Endothelial cell of umbilical vein (primary cell): Measurements from ENCODE around the gene PKP4. TPM values are rescaled to one million over a fixed set of nuclear protein-coding genes. Genes with fewer than 3 reads are reported as not detected.

Experiments used
- BruUV-seq: library from RNA; stranded (reverse); fragments of 400-500 nt; replicated peaks from 2 replicates; lab custom pipeline; 2021; lab: Mats Ljungman, UMichigan
- CTCF ChIA-PET: fragments of 300-600, 350-600 bp; sonication (Branson Sonifier 250); formaldehyde crosslinking; loops from one replicate; lab custom pipeline; 2021; ENCODE audit warnings: antibody characterized with exemption, inconsistent platforms; lab: Charles Lee
- POLR2A ChIA-PET: fragments of 300-600, 350-600 bp; sonication (Branson Sonifier 250); formaldehyde crosslinking; loops from one replicate; lab custom pipeline; 2021; ENCODE audit warnings: antibody characterized with exemption, inconsistent platforms; lab: Charles Lee
- DNase-seq: peaks from one replicate; pipeline ENCODE4 v3.0.0-alpha.2; 2011; ENCODE audit warnings: low read depth, low spot score
- FAIRE-seq: peaks from 2 replicates; lab custom pipeline; 2011; peaks lifted over from hg19 to GRCh38; lab: Jason Lieb, UNC
- H2AFZ ChIP-seq: 2 replicates; pipeline ENCODE4 v1.6.0; 2012; ENCODE audit warnings: low read depth, low read length, control low read depth, inconsistent platforms
- H3K27ac ChIP-seq: 2 replicates; pipeline ENCODE4 v1.5.1; 2011; ENCODE audit warnings: low read depth, mild to moderate bottlenecking, control low read depth, low read length, moderate library complexity; ENCODE audit not compliant: insufficient read depth
- H3K27me3 ChIP-seq, 2 experiments: 2 replicates each; pipeline versions ENCODE4 v1.6.0 to v1.6.1; 2011; ENCODE audit warnings: low read length in 2 of 2, mixed read lengths in 1 of 2; ENCODE audit not compliant: control insufficient read depth in 2 of 2, insufficient read depth in 2 of 2
- H3K36me3 ChIP-seq, 2 experiments: 2 replicates in 1 of 2; 3 replicates in 1 of 2; pipeline ENCODE4 v1.5.1; 2011; ENCODE audit warnings: low read length in 2 of 2, mild to moderate bottlenecking in 1 of 2, moderate library complexity in 1 of 2; ENCODE audit not compliant: control insufficient read depth in 2 of 2, insufficient read depth in 2 of 2; ENCODE audit errors: extremely low read depth in 1 of 2
- H3K4me1 ChIP-seq: 3 replicates; pipeline ENCODE4 v1.5.1; 2011; ENCODE audit warnings: mild to moderate bottlenecking, low read length; ENCODE audit not compliant: control insufficient read depth, insufficient read depth; ENCODE audit errors: extremely low read depth
- H3K4me2 ChIP-seq: 2 replicates; pipeline ENCODE4 v1.6.1; 2011; ENCODE audit warnings: low read length, control low read depth, mixed read lengths; ENCODE audit not compliant: insufficient read depth
- H3K4me3 ChIP-seq, 3 experiments: fragments of 200-600 bp in 1 of 3; sonication (generic), shearing (Covaris generic) in 1 of 3; replicated peaks in 1 of 3; 2 replicates each; pipeline ENCODE4 v1.5.1; 2011 to 2016; ENCODE audit warnings: control low read depth in 3 of 3, low read length in 3 of 3, mild to moderate bottlenecking in 2 of 3, inconsistent platforms in 1 of 3, low read depth in 1 of 3, moderate library complexity in 1 of 3; ENCODE audit not compliant: insufficient read depth in 1 of 3
- H3K79me2 ChIP-seq: 2 replicates; pipeline ENCODE4 v1.6.0; 2012; ENCODE audit warnings: low read length, inconsistent platforms; ENCODE audit not compliant: control insufficient read depth, insufficient read depth
- H3K9ac ChIP-seq: replicated peaks from 2 replicates; pipeline ENCODE3; 2011; ENCODE audit warnings: low read length, control low read depth; ENCODE audit not compliant: insufficient read depth; ENCODE audit errors: extremely low read depth
- H3K9me1 ChIP-seq: replicated peaks from 3 replicates; pipeline ENCODE4 v1.6.0; 2011; ENCODE audit warnings: mild to moderate bottlenecking, low read length; ENCODE audit not compliant: control insufficient read depth, insufficient read depth; ENCODE audit errors: extremely low read depth
- H3K9me3 ChIP-seq: replicated peaks from 2 replicates; pipeline ENCODE4 v1.5.1; 2012; ENCODE audit warnings: low read length, inconsistent platforms; ENCODE audit not compliant: control insufficient read depth, insufficient read depth
- H4K20me1 ChIP-seq: replicated peaks from 2 replicates; pipeline ENCODE3; 2011; ENCODE audit warnings: mild to moderate bottlenecking, low read length; ENCODE audit not compliant: control insufficient read depth, insufficient read depth; ENCODE audit errors: extremely low read depth
- CTCF ChIP-seq, 2 donors: IDR thresholded peaks; 1 replicate in 1 of 2; 2 replicates in 1 of 2; pipeline ENCODE4 v1.5.1; 2011; ENCODE audit warnings: low read length in 2 of 2, mild to moderate bottlenecking in 2 of 2, moderate library complexity in 2 of 2, control low read depth in 1 of 2, inconsistent platforms in 1 of 2, low read depth in 1 of 2; ENCODE audit not compliant: insufficient read depth in 1 of 2; ENCODE audit errors: extremely low read depth in 1 of 2
- EZH2 ChIP-seq: IDR thresholded peaks from 2 replicates; pipeline ENCODE4 v1.6.1; 2012; ENCODE audit warnings: borderline replicate concordance, low read depth, mild to moderate bottlenecking, moderate library complexity, low read length, inconsistent platforms; ENCODE audit not compliant: severe bottlenecking
- FOS ChIP-seq: IDR thresholded peaks from 2 replicates; pipeline ENCODE4 v1.6.1; 2011; ENCODE audit warnings: mild to moderate bottlenecking, low read length, moderate library complexity, borderline replicate concordance; ENCODE audit not compliant: insufficient read depth
- GATA2 ChIP-seq: IDR thresholded peaks from 2 replicates; pipeline ENCODE4 v1.7.0; 2011; ENCODE audit warnings: low read depth, mild to moderate bottlenecking, moderate library complexity, mixed read lengths, low read length; ENCODE audit not compliant: insufficient read length, insufficient read depth
- JUN ChIP-seq: IDR thresholded peaks from 2 replicates; pipeline ENCODE4 v1.6.1; 2011; ENCODE audit warnings: borderline replicate concordance, low read depth; ENCODE audit not compliant: insufficient read length, insufficient read depth
- MAX ChIP-seq: IDR thresholded peaks from 2 replicates; pipeline ENCODE4 v1.6.1; 2011; ENCODE audit not compliant: insufficient read depth, insufficient read length
- MYC ChIP-seq: IDR thresholded peaks from one replicate; pipeline ENCODE4 v1.6.1; 2011; ENCODE audit warnings: mild to moderate bottlenecking, low read depth, low read length
- POLR2A ChIP-seq: IDR thresholded peaks from 2 replicates; pipeline ENCODE4 v1.6.1; 2012; ENCODE audit warnings: low read depth, mild to moderate bottlenecking, control low read depth, low read length
- POLR2AphosphoS5 ChIP-seq: IDR thresholded peaks from 2 replicates; pipeline ENCODE4 v1.6.1; 2012; ENCODE audit warnings: low read depth, mild to moderate bottlenecking, control low read depth, low read length, moderate library complexity; ENCODE audit not compliant: insufficient read depth
- dilution Hi-C: fragments of 300-500 bp; cut with MboI; formaldehyde crosslinking; loops from one replicate; pipeline ENCODE4 v1.15.0; 2019; ENCODE audit warnings: low sequenced_read_pairs; ENCODE audit not compliant: extremely low pct_ligation_motif_present
- intact Hi-C: fragments of 100-400 bp; cut with micrococcal nuclease; formaldehyde crosslinking; loops from one replicate; pipeline ENCODE4 v1.10.0; 2022
- polyA plus RNA-seq, 4 experiments: library from polyadenylated mRNA; depleted of rRNA in 3 of 4; stranded (reverse) in 3 of 4; unstranded in 1 of 4; fragments of >200 nt; gene quantifications; 2 replicates each; pipeline versions ENCODE4 v1.2.1 to v1.2.3, GENCODE V29; 2011 to 2012; ENCODE audit warnings: missing spikeins in 1 of 4
- total RNA-seq: library from RNA; stranded (reverse); gene quantifications from 2 replicates; pipeline ENCODE4 v1.2.3, GENCODE V29; 2021

PKP4 gene
- total and polyA plus RNA-seq, 2 donors (not counting 3 experiments of a cell fraction or from before 2014, with no cell fraction given), result 35.4 to 68.5 TPM

DNA sequence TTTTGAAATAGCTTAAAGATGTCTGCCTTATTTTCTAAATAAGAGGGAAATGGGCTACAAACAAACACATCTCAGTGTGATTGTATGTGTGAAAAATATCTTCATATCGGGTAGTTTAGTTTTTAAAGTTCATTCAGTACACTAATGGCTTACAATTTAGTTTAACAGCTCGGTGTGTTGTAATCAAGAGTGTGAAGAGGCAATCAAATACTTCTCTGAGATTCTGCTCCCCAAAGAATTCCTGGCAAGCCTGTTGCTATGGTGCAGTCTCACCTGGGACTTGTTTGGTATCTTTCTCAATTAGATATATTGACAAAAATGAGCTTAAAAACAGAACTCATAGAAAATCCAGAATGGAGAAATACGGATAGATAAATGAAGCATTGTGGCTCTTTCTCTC is 99.4 kb downstream of the PKP4 start:
- FAIRE-seq (no peak), DNase-seq (no peak)
- H3K27ac ChIP-seq, result no peak overlapping the region
- H3K36me3 ChIP-seq, result peaks cover 0 to 2% of the 10 kb centered on the region in 2 experiments
- BruUV-seq, result no TSS peak
- H3K4me2 ChIP-seq, result no peak overlapping the region
- H3K9me3 ChIP-seq, result no peaks in the 10 kb centered on the region
- H3K4me1 ChIP-seq, result no peaks in the 10 kb centered on the region
- H3K9ac ChIP-seq, result no peak overlapping the region
- ChIA-PET CTCF (interaction anchor here (1.1 to 2.4 kb wide), 4 partner anchors 11 to 71 kb away, joined by 3 to 8 read pairs (median 4); no protein-coding TSS in a partner anchor), POLR2A (no interaction called here)
- no peaks in the 10 kb centered on the region for H3K27me3 ChIP-seq
- H4K20me1 ChIP-seq, result no peaks in the 10 kb centered on the region
- no peaks in the 10 kb centered on the region for H3K9me1 ChIP-seq
- TF ChIP-seq JUN (no peak), FOS (no peak), POLR2A (no peak), MAX (no peak), GATA2 (no peak), EZH2 (no peak), CTCF (IDR thresholded peaks at IDR 0.05; ENCODE audit: extremely low read depth in 1 of 2, insufficient read depth in 1 of 2, low read depth in 1 of 2, low read length in 2 of 2) (no peak), MYC (no peak), POLR2AphosphoS5 (no peak)
- intact Hi-C loops (no loop called here), dilution Hi-C loops (no loop called here)
- no peak overlapping the region for H2AFZ ChIP-seq
- no peaks in the 10 kb centered on the region for H3K79me2 ChIP-seq
- H3K4me3 ChIP-seq, result no peak overlapping the region
